ENCODE results near the gene MKRN2. TPM values are rescaled to one million over a fixed set of nuclear protein-coding genes. Genes with fewer than 3 reads are reported as not detected.

MKRN2 gene
- total RNA-seq, 3 donors from 2014 or later: 19.5 to 23.8 (median 20.2) TPM

GRCh38 chr3:12513694-12514446, 43.0 kb upstream of the MKRN2 start:
- TF ChIP-seq CTCF (IDR thresholded peaks at IDR 0.05): no peak
- no peak overlapping the region for H3K4me3 ChIP-seq
- intact Hi-C loops (cut with DNase I, micrococcal nuclease): no loop called here
- no peaks in the 10 kb centered on the region for H3K9me3 ChIP-seq
- ATAC-seq: no peak
- no peaks in the 10 kb centered on the region for H3K4me1 ChIP-seq (ENCODE audit: low read depth)
- no peak for DNase-seq
- no peaks in the 10 kb centered on the region for H3K36me3 ChIP-seq (ENCODE audit: low read depth)

GRCh38 chr3:12515631-12516030, 41.3 kb upstream of the MKRN2 start:
- H3K9me3 ChIP-seq: no peaks in the 10 kb centered on the region
- no peak for TF ChIP-seq CTCF (IDR thresholded peaks at IDR 0.05)
- DNase-seq (no peak), ATAC-seq (no peak)
- no peaks in the 10 kb centered on the region for H3K4me1 ChIP-seq (ENCODE audit: low read depth)
- H3K4me3 ChIP-seq: no peak overlapping the region
- H3K36me3 ChIP-seq (ENCODE audit: low read depth): no peaks in the 10 kb centered on the region
- intact Hi-C loops (cut with DNase I, micrococcal nuclease): no loop called here

GRCh38 chr3:12516873-12517272, 40.0 kb upstream of the MKRN2 start:
- intact Hi-C loops (cut with DNase I, micrococcal nuclease): no loop called here
- Histone ChIP-seq H3K9me3 (no peaks in the 10 kb centered on the region), H3K4me1 (ENCODE audit: low read depth) (no peaks in the 10 kb centered on the region), H3K36me3 (ENCODE audit: low read depth) (no peaks in the 10 kb centered on the region), H3K4me3 (no peak overlapping the region)
- DNase-seq (no peak), ATAC-seq (no peak)
- TF ChIP-seq CTCF (IDR thresholded peaks at IDR 0.05): no peak

DNA sequence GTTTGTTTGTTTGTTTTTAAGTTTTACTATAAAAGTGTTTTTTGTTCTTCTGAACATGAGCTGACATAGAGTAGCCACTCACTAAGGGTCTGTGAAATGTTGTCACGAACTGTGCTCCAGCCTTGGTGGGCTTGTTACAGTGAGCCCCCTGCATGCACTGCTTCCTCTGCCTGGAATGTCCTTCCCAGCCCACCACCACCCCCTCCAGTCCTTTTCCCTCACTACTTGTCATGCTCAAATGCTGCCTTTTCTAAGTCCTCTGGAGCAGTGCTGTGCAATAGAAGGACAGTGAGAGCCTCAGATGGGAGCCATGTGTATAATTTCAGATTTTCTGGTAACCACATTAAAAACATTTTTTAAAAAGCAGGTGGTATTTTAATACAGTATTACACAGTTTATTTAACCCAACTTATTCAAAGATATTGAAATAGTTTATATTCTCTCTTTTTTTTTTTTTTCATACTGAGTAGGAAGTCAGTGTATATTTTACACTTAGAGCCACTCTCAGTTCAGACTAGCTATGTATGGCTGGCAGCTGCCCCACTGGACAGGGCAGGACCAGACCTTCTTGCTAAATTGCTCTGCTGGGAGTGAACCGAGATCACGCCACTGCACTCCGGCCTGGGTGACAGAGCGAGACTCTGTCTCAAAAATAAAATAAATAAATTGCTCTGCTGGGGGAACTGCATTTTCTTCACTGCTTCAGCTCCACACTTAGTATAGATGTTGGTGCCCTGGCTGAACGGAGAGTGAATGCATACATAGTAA, 38.4 kb upstream of the MKRN2 start:
- no peaks in the 10 kb centered on the region for H3K36me3 ChIP-seq (ENCODE audit: low read depth)
- ATAC-seq (no peak), DNase-seq (no peak)
- no peak for TF ChIP-seq CTCF (IDR thresholded peaks at IDR 0.05)
- intact Hi-C loops (cut with DNase I, micrococcal nuclease): no loop called here
- no peaks in the 10 kb centered on the region for H3K4me1 ChIP-seq (ENCODE audit: low read depth)
- no peak overlapping the region for H3K4me3 ChIP-seq
- H3K9me3 ChIP-seq: no peaks in the 10 kb centered on the region

DNA sequence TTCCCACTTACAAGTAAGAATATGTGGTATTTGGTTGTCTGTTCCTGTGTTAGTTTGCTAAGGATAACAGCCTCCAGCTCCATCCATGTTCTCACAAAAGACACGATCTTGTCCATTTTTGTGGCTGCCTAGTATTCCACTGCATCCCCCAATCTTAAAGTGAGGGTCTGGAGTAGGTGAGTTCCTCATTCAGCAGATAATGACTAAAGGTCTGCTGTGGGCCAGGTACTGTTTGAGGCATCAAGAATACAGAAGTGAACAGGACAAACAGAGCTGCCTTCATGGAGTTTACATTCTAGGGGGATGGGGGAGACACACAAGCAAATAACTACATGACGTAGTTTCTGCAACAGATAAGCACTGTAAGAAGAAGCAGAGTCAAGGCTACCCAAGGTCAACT, 35.9 kb upstream of the MKRN2 start:
- Histone ChIP-seq H3K4me1 (ENCODE audit: low read depth) (no peaks in the 10 kb centered on the region), H3K36me3 (ENCODE audit: low read depth) (peaks cover 3% of the 10 kb centered on the region), H3K4me3 (no peak overlapping the region), H3K9me3 (no peaks in the 10 kb centered on the region)
- intact Hi-C loops (cut with DNase I, micrococcal nuclease): no loop called here
- no peak for DNase-seq
- ATAC-seq: no peak
- TF ChIP-seq CTCF (IDR thresholded peaks at IDR 0.05): no peak
